ENCODE data around the gene COL5A1.
"Not testable (repeated sequence)": the region's sequence is repeated elsewhere in the genome, so short reads cannot be mapped to it uniquely, and the experiment has no call there.

COL5A1 gene

DNA sequence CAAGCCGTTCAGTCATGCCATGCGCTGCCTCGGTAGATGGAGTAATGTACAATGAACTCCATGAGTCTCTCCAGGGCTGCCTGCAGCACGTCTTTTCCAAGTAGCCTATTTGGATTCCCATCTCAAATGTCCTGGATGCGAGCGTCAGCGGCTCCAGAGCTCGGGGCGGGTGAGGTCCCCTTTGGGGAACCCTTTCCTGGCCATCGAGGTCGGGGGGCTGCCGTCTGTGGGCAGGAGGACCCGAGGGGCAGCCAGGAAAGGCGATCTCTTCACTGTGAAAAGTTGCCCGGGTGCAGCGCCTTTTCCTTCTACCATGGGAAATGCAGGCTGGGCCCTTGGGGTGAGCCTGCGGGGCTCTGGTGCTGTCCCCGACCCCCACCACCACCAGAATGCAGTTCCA, 202.1 kb downstream of the COL5A1 start:
- no peak for DNase-seq

DNA sequence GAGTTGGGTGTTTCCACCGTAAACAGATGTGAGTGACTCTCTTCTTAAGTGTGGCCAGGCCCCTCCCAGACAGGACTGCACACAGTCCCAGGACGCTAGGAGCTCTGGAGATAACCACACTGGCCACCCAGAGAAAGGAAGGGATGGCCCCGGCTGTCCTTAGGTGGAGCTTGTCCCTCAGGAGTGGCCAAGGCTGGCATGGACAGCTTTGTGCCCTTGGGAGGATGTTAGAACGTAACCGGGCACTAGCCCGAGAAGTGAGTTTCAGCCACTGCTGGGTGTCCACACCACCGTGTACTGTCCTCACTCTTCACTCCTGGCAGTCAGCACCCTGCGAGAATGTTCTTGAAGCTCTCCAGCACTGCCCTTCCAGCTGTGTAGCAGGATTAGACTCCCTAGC, 203.2 kb downstream of the COL5A1 start:
- DNase-seq: no peak

DNA sequence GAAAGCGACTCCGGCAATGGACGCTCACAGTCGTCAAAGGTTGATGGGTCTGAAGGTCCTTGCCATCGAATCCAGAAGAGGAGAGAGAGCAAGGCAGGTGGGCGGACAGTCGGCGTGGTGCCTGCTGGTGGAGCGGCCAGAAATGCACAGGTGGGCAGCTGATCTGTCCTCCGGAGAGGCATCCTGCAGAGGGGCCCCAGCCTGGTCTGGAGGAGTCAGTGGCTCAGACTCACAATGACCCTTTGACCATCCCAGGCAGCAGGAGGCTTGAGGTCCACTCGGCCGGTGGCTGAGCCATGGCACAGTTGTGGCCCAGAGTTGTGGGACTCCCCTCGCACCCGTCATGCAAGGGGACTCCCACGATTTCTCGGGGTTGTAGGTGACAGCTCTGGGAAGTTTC, 204.6 kb downstream of the COL5A1 start:
- no peak for DNase-seq

DNA sequence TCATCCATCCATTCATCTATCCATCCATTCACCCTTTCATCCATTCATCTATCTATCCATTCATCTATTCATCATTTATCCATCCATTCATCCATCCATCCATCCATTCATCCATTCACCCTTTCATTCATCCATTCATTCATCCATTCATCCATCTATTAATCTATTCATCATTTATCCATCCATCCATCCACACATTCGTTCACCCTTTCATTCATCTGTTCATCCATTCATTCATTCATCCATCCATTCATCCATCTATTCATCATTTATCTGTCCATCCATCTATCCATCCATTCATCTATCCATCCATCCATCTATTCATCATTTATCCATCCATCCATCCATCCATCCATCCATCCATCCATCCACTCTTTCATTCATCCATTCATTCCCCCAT, 205.1 kb downstream of the COL5A1 start:
- no peak for DNase-seq

DNA sequence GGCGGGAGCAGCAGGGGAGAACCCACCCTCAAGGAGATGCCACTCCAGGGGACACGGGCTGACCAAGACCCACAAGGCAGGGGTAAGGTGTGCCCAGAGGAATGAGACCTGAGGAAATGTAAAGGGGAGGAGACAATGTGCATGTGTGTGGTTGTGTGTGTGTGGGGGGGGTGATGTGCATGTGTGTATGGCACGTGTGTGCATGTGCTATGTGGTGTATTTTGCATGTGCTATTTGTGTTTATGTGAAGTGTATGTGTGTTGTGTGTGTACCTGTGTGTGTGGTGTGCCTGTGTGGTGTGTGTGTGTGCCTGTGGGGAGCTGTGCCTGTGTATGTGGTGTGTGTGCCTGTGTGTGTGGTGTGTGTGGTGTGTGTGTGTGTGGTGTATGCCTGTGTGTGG, 205.5 kb downstream of the COL5A1 start:
- no peak for DNase-seq

DNA sequence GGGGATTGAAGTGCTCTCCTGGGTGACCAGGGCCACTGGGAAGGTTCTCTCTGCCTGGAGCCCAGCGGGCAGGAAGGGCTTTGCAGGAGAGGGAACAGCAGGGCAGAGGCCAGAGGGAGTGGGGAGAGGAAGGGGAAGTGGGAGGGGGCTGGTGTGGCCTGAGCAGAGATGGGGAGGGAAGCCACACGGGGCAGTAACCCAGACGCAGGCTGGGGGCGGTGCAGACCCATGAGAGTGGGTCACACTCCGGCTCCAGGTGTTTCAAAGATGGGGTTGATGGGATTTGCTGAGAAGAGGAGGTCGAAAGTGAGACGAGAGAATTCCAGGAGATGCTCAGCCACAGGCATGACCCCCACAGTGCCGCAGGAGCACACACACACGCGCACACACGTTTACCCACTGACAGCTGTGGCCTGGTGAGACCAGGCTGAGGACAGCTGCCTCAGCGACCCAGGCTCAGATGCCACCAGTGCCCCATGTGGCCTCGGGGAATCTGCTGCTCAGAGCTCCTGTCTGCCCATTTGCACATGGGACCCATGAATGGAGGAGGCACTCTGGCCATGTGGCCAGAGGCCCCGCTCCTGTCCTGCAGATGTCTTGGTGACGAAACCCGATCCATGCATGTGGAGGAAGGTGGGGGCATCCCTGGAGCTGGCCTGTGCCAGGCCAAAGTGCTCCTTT, 206.3 kb downstream of the COL5A1 start:
- DNase-seq: no peak

DNA sequence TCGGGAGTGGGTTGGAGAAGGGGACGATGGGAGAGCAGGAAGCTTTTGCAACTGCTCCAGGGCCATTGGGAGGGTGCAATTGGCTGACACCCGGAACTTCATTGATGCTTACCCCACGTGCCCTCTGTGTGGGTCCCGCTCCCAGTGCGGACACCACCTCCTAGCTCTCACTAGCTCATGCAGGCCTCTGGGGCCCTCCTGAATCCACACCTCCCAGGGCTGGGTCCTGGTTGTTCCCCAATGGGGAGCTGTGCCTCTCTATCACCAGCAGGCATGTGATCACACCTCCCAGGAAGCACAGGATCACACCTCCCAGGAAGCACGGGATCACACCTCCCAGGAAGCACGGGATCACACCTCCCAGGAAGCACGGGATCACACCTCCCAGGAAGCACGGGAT, 206.9 kb downstream of the COL5A1 start:
- no peak for DNase-seq

DNA sequence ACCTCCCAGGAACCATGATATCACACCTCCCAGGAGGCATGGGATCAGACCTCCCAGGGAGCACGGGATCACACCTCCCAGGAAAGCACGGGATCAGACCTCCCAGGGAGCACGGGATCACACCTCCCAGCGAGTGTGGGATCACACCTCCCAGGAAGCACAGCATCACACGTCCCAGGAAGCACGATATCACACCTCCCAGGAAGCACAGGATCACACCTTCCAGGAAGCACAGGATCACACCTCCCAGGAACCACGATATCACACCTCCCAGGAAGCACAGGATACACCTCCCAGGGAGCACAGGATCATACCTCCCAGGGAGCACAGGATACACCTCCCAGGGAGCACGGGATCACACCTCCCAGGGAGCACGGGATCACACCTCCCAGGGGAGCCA, 209.0 kb downstream of the COL5A1 start:
- no peak for DNase-seq

DNA sequence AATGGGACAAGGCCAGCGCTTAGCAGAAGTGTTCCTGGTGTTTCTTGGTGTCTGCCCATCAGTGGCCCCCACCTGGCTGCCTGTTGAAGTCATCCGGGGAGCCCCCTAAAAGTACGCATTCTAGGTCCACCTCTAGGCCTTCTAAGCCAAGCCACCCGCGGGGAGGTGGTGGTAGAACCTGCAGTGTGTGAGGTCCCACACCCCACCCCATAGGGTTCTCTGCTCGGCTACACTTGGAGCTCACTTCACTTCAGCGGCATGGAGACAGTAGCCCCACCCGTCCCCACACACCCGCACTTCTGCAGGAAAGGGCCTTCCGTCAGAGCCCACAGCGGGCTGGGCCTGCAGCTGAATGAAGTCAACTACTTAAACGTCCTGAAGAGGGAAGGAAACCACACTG, 209.4 kb downstream of the COL5A1 start:
- DNase-seq: no peak

DNA sequence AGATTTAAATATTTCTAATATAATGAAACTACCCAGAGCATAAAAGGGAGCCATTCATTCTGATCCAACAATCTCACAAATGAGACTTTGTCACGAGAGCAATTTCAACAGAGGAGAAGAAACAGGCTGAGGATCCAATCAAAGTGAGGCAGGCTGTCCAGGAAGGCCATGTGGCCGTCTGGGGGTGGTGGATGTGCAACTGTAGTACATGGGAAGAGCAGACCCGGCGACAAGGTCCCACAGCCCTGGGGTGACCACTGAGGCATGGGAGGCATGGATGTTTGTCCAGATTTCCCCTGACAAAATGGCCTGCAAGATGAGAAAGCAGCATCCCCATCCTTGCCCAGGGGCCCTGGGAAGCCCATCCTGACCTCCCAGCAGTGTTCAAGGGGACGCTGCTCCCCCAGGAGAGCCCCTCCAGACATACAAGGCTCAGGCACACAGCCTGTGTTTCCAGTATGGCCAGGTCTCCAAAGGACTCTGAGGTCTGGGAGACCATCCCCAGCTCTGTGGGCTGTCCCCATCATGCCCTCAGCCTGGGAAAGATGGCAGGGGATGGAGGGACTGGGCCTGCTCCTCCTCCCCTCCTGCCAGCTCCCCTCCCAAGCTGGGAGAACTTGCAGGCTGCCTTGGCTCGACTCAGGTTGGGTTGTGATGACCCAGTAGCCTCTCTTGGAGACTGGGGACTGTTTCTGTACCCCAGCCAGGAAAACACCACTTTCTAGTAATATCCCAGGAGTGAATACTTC, 211.5 kb downstream of the COL5A1 start:
- DNase-seq: no peak

DNA sequence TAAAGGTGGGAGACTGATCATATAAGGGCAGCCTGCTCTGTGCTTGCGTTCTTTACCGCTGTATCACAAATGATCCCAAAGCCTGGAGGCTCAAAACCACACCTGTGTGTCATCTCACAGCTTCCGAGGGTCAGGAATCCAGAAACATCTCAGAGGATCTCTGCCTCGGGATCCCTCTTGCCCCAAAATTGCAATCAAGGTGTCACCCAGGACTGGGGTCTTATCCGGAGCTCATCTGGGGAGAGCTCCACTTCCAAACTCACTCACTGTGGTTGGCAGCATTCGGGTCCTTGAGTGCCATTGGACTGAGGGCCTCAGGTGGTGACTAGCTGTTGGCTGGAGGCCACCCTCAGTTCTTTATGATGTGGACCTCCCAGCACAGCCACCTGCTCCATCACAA, 212.3 kb downstream of the COL5A1 start:
- DNase-seq: no peak

DNA sequence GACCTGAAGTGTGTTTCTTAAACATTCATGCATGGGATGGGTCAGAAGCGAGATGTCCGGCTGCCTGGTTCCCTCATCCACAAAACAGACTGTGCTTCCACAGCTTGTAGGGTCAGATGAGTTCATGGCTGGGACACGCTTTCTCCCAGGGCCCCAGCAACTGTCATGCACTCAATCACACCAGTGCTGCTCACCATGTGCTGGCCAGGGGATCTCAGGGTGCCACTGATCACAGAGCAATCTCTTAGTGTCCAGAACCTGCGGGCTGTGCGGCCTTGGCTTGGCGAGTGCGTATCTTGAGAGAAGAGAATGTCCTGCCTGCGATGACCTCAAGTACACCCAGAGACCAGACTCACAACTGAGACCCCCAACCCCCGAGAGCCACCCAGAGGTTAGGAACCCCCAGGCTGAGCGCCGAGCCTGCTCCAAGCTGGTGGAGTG, 213.0 kb downstream of the COL5A1 start:
- no peak for DNase-seq

DNA sequence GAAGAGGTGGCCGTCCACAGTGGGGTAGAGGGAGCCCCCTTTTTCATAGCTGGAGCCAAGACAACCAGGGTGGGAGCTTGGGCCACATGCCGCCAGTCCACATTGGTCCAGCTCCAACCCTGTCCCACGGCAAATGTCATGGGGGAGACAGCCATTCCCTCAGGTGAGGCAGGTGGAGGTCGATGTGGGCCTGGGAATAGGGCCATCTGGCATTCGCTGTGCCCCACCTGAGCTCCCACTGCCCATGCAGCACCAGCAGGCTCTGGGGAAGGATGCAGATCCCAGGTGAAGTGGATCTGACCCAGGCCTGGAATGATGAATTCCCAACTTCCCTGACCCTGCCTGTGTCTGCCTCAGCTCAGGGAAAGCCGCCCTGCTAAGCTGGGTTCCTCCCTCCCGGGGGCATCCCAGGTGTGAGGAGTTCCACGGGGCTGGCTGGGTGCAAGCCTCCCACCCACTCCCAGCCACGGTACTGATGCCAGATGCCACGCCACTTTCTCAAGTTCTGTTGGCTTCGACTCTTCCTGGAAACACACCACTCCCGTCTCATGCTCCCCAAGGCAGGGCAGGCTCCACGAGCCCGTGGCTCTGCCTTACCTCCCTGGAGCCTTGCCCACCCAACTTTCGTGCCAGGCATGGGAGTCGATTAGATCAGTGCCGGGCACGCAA, 213.8 kb downstream of the COL5A1 start:
- no peak for DNase-seq

DNA sequence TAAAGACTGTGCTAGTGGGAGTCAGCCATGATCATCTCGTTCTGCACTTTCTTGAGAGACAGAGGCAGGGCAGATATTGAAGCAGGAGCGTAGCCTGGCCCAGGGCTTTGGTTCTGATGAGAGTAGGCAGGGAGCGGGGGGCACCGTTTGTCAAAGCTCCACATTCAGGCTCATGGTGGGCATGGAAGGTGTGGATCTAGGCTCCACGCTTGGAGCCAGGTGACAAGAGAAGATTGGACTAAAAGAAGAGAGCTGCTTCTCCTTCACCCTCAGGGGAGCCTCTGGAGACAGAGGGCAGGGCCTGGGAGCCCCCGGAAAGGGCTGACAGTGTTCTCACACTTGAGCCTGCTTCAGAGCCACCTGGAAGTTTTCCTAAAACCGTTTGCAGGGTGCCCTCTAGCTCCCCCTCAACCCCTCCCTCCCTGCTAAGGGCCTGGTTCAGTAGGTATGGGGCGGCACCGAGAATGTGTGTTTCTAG, 214.3 kb downstream of the COL5A1 start:
- no peak for DNase-seq

DNA sequence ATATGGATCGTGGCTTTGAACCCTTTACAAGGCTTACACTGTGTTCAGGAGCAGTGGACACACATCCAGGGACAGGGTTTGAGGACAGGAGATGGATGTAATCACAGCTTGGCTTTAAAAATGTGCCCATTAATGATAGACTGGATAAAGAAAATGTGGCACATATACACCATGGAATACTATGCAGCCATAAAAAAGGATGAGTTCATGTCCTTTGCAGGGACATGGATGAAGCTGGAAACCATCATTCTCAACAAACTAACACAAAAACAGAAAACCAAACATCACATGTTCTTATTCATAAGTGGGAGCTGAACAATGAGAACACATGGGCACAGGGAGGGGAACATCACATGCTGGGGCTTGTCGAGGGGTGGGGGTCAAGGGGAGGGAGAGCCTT, 215.8 kb downstream of the COL5A1 start:
- DNase-seq: not testable (repeated sequence)

DNA sequence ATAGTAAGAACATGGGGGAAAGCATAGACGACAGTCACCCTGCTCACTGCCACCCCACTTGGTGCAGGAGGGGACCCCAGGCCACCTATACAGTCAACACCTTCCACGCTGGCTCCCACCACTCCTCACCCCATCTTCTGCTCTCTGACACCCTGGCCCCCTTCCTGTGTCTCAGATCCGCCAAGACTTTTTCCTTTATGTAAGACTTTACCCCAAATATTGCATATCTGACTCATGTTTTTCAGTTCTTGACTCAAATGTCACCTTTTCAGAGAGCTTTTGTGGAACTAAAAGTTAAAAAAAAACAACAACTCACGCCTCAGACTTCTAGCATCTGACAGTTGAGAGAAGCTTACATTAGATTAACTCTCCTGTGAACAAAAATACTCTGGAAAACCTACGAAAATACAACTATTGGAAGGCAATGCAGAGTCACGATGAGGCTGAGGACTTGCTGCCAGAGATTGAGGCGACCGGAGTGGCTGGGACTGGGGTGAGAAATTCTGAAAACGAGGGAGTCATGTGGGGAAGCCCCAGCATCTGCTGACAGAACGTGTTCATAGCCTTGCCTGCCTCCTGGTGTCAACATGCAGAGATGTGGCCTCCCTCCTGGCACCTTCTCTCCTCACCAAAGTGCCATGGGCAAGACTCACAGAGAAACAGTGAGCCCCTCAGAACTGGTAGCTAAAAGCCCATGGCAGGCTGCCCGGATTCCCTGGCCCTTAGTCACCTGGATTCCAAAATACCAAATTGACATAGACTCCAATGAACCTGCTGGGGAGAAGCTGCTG, 216.6 kb downstream of the COL5A1 start:
- no peak for DNase-seq

DNA sequence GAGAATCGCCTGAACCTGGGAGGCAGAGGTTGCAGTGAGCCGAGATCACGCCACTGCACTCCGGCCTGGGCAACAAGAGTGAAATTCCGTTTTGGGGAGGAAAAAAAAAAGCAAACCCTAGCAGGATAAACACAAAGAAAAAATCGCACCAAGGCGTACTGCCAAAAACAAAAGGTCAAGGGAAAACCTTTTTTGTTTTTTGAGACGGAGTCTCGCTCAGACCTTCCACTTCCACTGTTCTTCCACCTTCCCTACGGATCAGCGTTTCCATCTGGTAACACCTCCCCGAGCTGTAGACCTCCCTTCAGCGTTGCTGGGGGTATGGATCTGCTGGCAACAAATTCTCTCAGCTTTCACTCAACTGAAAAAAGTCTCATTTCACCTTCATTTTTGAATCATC, 218.9 kb downstream of the COL5A1 start:
- DNase-seq: no peak

DNA sequence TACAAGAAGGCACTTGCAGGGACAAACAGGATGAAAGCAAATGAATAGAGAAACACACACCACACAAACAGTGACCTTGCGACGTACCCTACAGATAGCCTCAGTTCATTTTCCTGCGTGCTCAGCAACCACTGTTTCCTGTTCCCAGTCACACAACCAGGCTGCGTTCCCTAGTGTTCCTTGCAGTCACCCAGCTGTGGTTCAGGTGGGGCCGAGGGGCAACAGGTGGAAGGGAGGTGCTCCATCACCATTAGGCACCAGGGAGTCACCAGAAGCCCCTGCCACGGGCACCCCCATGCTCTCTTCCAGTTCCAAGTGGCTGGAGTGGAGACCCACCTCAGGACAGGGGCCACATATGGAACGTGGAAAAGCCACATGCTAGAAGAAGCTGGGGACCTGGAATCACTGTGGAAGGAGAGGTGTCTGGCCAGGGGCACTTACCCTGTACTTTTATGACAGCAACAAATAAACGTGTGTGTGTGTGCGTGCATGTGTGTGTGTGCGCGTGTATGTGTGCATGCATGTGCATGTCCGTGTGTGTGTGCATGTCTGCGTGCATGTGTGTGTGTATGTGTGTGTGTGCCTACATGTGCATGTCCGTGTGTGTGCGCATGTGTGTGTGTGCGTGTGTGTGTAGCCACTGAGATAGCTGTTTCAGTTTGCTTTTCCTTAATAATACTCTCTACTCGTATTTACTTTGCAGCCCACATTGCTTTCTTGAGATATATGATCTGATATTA, 220.2 kb downstream of the COL5A1 start:
- DNase-seq: no peak

DNA sequence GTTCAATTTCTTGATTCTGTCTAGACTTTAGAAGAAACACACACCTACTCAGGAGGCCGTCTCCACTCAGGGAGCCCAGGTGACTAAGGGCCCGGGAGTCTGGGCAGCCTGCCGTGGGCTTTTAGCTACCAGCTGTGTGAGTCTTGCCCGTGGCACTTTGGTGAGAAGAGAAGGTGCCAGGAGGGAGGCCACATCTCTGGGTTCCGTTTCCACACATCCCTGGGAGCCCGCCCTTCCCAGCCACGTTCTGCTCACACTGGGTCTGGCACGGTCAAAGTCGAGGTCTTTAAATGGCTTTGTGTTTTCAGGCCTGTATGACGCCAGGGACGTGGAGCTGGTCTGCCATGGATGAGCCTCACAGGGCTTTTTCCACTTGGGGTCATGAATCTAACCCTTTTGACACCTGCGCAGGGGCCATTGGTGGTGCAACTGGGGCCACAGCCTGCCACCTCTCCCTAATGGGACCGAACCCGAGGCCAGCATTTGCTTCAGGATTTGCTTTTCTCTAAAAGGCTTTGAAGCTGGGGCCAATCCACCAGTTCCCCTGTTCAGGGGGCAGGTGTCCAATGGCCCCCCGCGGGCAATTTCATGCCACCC, 221.8 kb downstream of the COL5A1 start:
- DNase-seq: no peak

DNA sequence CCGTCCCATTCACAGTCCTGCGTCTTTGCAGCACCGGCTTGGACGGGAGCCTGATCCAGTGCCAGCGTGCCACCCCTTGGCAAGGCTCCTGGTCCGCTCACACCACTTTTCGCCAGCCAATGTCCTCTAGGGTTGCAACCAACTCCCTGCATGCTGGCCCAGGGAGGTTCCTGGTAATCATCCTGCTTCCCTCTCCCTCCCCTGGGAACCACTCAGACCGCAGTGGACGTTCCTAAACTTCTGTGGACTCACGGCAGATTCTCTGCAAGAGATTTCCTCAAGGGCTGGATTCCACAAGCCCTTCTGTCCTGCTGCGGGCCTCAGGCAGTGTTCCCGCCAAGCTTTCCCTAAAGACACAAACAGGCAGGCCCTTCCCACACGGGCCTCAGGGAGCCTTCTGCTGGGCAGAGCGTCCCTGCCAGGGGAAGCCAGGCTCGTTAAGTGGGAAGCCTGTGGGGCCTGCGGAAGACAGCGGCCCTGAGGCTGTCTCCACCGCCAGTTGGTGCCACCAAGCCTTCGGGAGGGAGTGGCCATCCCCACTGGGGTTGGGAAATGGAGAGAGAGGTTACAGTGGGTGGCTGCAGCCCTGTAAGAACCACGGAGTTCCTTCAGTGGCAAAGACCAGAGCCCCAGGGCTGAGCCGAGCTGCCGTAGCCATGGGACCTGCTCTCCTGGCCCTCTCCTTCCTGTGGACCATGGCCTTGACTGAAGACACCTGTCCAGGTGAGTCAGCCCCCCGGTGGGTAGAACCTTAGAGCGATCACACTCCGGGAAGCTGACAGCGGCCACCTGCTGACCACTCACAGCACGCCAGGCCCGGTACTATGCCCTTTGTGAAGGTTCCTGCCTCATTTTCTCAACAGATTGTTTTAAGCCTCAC, 222.6 kb downstream of the COL5A1 start:
- DNase-seq: no peak

DNA sequence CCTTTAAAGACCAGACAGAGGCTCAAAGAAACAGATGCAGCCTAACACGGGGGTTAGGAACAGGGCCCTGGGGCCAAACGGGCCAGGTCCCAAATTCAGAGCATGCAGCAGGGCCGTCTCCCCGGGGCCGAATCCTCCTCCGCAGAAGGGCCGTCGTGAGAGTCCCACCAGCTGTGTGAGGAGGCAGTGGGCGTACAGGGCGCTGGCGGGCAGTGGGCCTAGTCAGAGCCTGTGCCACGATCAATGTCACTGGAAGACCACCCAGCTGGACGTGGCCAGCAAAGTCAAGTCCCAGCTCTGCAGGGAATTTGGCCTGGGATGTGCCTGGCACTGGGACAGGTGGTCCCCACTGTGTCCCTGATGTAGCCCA, 223.2 kb downstream of the COL5A1 start:
- DNase-seq: no peak
